Lower leg skin (tissue), 3 donors: ENCODE results near the gene SPATA2L.

Source experiments
- CTCF ChIP-seq, 3 donors: fragments of 450-650 bp; IDR thresholded peaks; one replicate each; pipeline ENCODE4 v1.5.1; 2016; ENCODE audit warnings: antibody characterized with exemption in 3 of 3, mild to moderate bottlenecking in 3 of 3, moderate library complexity in 2 of 3
- POLR2A ChIP-seq, 2 donors: fragments of 450-650 bp; IDR thresholded peaks; one replicate each; pipeline ENCODE4 v1.6.1; 2016 to 2017; ENCODE audit warnings: antibody characterized with exemption in 2 of 2, mild to moderate bottlenecking in 1 of 2, moderate library complexity in 1 of 2

DNA sequence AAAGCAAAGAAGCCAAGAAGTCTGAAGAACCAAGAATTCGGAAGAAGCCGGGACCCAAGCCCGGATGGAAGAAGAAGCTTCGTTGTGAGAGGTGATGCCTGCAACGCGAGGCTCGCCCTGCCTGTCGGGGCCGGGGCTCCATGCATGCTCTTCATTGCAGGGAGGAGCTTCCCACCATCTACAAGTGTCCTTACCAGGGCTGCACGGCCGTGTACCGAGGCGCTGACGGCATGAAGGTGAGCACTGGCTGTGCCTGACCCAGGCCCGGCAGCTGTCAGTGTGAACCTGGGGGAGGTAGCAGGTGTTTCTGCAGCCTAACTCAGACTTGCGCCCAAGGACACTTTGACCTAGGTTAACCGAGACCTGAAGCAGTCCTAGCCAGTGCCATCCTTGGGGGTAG lies 31.8 kb upstream of the SPATA2L start:
- no peak for TF ChIP-seq POLR2A (IDR thresholded peaks at IDR 0.05)
- no peak for TF ChIP-seq CTCF (IDR thresholded peaks at IDR 0.05)
